Placental epithelial cell (primary cell): ENCODE measurements around the gene GIMAP5. TPM values are rescaled to one million over a fixed set of nuclear protein-coding genes. Genes with fewer than 3 reads are reported as not detected.

Experiments used
- total RNA-seq: library from RNA; depleted of rRNA; stranded (reverse); fragments of >200 nt; gene quantifications from 2 replicates; pipeline ENCODE4 v1.2.3, GENCODE V29; 2012

Gene GIMAP5
- total RNA-seq, result not detected in 2 replicates

DNA sequence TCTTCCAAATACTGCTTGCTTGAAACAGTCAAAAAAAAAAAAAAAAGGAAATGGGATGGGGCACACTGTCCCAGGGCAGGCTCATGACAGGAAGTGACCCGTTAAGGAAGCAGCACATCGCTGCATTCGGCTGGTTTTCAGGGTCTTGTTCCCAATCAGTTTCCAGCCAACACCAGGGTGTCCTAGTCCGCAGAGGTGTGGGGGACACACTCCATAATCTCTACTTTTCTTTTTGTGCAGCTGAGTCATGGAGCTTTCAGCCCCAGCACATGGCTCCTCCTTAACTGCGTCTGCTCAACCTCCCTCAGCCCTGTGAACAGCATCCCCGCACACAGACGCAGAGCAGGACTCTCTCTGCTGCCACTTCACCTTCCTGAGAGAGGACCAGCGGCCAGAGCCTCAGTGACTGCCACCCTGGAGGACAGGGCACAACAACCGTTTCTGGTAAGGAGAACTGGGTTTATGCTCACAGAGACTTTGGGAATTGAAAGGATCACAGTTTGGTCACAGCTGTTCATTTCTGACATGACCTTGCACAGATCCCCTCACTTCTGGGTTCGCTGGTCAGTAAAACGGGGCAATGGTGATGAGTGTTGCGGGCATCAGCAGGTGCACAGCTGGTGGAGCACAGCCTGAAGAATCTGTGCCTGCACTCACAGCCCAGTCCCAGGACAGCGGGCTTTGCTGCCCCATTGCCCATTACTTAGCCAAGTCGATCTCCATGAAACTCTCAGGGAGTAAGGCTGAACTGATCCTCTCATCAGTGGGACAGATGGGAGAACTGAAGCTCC lies at the start of gene GIMAP5:
GIMAP5 (plus strand) TSS at position 154 of the 791 bp plus-strand sequence. CDS start 3,467 bp downstream, outside the sequence.

DNA sequence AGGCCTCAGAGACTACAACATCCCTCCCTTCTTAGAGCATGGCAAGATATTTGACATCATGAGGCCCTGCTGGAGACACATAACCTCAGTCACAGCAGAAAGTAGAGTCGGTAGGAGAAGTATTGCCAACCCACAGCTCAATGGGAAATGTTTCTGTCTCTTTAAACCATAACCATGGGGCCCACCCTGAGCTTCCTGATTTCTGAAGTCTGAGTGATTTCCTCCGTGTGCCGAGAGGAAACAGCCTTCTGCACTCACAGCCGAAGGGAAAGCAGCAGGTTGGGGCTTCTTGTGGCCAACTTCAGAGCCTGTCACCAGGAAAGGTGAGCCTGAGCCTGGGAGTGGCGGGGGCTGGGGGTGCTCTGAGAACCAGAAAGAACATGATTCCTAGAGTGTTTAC lies 20.9 kb upstream of the GIMAP5 start, which contains the start of gene GIMAP1:
GIMAP1 (plus strand) TSS at position 246 of the 400 bp plus-strand sequence. CDS start 2,435 bp downstream, outside the sequence.

Other genes starting within 250 kb of the GIMAP5 start
- gene GIMAP7, start 222.5 kb upstream of the GIMAP5 start, total RNA-seq, result not detected in 2 replicates
- gene GIMAP4, start 170.0 kb upstream of the GIMAP5 start, total RNA-seq, result not detected in 2 replicates
- gene GIMAP6, start 105.0 kb upstream of the GIMAP5 start, total RNA-seq, result not detected in 2 replicates
- not detected in 2 replicates for gene GIMAP2, start 51.7 kb upstream of the GIMAP5 start, total RNA-seq
- gene GIMAP1, start 20.8 kb upstream of the GIMAP5 start, total RNA-seq, result not detected in 2 replicates
- not detected in 2 replicates for gene TMEM176B, start 62.9 kb downstream of the GIMAP5 start, total RNA-seq
- not detected in 2 replicates for gene TMEM176A, start 63.4 kb downstream of the GIMAP5 start, total RNA-seq
- gene AOC1, start 115.1 kb downstream of the GIMAP5 start, total RNA-seq, result not detected in 2 replicates
- gene KCNH2, start 240.9 kb downstream of the GIMAP5 start, total RNA-seq, result under 0.01 TPM in 2 replicates